DMS53 treated with DMSO at 0.1 percent for 48 hours (cell line): Measurements from ENCODE around the gene INHBB.
"Not testable (repeated sequence)": the region's sequence is repeated elsewhere in the genome, so short reads cannot be mapped to it uniquely, and the experiment has no call there.

ENCODE experiments used
- DNase-seq: peaks from one replicate; lab custom pipeline; 2025; ENCODE audit not compliant: unreplicated experiment; lab: John Stamatoyannopoulos, UW

INHBB gene

DNA sequence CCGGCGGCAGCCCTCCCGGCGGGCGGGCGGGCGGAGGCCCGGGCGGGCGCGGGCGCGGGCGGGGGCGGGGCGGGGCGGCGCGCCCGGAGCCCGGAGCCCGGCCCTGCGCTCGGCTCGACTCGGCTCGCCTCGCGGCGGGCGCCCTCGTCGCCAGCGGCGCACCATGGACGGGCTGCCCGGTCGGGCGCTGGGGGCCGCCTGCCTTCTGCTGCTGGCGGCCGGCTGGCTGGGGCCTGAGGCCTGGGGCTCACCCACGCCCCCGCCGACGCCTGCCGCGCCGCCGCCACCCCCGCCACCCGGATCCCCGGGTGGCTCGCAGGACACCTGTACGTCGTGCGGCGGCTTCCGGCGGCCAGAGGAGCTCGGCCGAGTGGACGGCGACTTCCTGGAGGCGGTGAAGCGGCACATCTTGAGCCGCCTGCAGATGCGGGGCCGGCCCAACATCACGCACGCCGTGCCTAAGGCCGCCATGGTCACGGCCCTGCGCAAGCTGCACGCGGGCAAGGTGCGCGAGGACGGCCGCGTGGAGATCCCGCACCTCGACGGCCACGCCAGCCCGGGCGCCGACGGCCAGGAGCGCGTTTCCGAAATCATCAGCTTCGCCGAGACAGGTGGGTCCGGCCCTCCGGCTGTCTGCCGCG is at the start of gene INHBB:
Gene INHBB, plus strand, starts transcription at position 111 of the 641 bp plus-strand sequence. Its CDS starts 53 bp downstream, at position 164.
- DNase-seq: peak; percentile 32

DNA sequence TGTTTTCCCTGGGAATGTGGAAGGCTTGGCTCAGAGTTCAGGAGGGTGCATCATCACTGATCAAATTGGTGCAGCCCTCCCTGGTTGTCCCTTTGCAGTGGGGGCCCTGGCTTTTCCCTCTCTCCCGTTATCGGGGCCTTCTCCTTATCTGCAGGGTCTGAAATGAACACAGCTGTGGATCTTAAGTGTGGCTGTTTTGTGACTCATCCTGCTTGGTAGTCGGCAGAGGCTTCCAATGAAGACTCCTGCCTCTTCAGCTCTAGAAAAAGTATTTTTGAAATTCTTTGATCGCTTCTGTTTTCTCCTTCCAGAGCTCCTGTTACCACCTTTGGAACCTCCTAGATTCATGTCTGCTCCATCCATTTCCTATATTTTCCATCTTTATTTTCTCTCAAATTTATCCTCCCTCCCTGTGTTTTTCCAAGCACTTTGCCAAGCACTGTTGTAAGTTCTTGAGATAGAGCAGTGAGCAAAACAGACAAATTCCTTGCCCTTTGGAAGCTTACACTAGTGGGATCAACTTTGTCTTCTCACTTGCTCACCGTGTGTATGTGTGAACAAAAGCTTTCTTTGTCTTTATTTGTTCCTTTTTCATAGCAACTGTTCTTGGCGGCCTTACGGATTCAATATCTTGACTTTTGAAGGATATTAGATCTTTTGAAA is 47.6 kb upstream of the INHBB start:
- DNase-seq: no peak

DNA sequence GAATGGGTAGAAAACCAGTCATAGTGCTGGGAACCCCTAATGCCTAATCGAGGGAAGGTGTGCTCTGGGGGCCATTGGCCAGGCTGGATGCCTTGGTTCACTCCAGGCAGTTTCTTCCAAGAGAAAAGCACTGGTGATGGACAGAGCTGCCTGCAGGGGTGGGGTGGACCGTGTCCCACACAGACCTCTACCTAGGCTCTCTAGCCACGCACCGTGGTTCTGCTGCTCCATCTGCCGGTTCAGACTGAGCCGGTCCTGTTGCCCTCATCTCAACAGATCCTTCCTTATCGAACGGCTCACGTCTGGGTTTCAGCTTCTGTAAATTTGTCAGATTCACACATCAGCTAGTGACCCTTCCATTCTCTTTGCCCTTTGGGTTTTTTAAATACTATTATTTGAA is 46.9 kb upstream of the INHBB start:
- no peak for DNase-seq

DNA sequence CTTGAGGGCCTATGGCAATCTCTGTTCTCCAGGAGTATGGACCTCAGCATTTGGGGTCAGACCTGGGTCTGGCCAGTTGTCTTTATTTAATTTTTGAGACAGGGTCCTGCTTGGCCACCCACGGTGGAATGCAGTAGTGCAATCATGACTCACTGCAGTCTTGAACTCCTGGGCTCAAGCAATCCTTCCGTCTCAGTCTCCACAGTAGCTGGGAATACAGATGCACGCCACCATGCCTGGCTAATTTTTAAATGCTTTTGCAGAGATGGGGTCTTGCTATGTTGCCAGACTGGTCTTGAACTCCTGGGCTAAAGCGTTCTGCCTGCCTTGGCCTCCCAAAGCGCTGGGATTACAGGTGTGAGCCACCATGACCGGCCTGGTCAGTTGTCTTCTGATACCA is 46.4 kb upstream of the INHBB start:
- no peak for DNase-seq

DNA sequence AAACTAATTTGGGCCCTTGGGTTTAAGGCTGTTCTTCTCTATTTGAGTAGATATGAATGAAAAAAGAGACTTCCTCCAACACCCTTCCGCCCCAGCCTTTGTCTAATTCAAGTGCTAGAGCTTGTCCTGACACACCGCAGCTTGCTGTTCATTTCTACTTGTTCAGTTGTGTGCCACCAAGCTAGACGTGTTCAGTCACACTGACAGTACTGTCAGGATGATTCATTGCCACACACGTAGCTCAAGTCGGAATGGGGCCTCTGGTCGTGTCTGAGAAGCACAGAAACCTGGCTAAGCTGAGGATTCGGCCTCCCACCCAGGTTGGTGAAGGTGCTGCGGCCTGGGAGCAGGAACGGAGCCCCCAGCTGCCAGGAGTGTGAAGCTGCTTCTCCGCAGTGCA is 45.6 kb upstream of the INHBB start:
- DNase-seq: no peak

DNA sequence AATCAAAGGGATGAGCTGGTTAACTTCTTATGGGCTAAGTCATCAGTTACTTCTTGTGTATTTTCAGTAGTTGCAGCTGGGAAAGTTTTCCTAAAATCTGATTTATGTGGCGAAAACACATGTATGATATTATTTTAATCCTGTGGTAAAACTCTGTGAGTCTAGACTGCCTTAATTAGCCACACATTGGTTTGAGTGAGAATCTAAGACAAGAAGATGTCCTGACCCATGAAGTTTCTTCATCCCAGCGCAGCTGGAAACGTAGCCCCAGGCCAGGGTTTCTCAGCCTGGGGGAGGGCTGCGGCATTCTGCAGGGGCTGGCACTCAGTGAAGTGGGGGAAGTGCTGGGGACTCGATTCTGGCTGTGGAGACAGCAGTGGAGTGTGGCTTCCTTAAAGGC is 44.7 kb upstream of the INHBB start:
- no peak for DNase-seq

DNA sequence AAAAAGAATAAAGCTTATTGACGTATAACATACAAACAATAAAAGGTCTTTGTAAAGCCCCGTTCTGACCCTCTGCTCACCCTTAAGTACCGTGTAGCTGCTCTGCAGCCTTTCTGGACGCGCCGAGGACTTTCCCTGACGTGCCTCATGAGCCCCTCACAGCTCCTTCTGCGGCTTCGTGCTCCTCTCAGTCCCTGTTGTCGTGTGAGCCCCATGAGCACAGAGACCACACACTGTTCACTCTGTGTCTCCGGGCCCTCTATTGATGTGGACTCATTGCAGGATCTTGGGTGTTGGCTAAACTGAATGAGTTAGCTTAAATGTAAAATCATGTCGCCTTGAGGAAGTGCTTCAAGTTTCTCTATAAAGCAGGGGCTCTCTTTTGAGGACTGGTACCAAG is 43.6 kb upstream of the INHBB start:
- DNase-seq: no peak

DNA sequence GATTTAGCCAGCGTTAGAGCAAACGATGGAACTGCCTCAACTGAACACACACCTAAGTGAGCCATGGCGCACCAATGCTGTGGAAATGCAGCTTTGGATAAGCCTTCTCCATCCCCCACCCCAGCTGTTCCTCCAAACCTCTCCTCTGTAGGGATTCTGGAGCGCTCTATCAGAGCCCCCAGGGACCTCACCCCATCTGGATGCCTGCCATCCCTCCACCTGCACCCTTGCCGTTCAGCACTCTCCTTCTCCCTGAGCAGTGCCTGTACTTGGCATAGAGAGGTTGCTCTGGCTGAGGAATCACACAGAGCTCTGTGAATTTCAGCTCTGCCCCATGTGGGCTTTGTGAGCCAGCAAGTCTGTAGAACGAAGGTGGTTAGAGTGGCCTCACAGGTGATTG is 42.8 kb upstream of the INHBB start:
- no peak for DNase-seq

DNA sequence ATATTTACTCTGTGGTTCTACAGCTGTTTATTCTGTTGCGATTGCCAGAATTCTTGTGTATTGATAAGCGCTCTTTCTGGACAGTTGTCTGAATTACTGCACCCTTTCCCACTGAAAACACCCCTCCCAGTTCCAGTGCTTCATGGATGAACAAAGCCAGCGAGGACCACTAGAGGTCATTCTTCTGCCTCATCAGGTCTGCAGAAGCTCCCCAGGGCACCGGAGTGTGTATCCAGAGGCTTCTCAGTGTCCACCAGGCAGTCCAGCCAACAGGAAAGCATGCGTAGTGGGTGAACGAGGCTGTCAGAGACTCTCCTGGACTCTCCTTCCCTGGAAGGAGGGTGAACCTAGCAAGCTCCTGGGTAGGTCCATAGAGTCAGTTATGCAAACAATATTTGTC is 40.6 kb upstream of the INHBB start:
- DNase-seq: no peak

DNA sequence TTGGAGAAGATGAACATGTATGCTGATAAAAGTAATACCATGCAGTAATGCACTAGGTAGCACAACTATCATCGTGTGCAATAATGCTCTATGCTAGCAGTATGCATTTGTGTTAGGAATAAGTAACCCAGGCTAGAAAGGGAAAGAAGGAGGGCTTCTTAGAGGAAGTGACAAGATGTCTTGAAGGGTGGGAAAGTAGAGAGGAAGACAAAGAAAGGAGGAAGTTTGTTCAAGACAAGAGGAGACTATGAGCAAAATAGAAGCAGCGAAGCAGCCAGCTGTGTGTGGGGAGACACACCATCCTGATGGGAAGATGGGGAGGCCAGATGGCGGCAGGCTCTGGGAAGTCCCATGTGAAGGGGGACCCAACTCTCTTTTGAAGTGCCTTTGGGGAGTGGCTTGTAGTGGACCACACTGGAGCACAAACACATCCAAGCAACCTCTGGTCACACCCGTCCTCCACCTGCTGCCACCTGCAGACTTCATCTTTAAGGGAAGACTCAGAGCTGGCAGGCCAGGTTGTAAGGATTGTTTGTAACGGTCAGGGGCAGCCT is 39.9 kb upstream of the INHBB start:
- DNase-seq: no peak

DNA sequence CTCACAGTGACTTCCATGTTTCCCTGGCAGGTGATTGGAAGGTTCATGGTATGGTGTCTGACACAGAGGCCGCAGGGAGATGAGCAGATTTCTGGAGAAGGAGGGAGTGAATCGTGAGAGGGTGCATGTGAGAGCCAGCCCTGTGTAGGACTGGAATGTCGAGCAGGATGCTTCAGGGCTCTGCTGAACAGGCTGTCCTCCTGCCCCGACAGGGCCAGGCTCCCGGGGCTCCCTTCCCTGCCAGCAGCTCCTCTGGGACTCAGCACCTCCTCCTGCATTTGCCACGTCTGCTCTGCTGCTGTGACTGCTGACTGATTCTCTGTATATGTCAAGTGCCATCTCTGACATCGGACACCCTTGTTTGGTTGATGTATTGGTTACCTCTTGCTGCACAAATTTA is 38.5 kb upstream of the INHBB start:
- no peak for DNase-seq

DNA sequence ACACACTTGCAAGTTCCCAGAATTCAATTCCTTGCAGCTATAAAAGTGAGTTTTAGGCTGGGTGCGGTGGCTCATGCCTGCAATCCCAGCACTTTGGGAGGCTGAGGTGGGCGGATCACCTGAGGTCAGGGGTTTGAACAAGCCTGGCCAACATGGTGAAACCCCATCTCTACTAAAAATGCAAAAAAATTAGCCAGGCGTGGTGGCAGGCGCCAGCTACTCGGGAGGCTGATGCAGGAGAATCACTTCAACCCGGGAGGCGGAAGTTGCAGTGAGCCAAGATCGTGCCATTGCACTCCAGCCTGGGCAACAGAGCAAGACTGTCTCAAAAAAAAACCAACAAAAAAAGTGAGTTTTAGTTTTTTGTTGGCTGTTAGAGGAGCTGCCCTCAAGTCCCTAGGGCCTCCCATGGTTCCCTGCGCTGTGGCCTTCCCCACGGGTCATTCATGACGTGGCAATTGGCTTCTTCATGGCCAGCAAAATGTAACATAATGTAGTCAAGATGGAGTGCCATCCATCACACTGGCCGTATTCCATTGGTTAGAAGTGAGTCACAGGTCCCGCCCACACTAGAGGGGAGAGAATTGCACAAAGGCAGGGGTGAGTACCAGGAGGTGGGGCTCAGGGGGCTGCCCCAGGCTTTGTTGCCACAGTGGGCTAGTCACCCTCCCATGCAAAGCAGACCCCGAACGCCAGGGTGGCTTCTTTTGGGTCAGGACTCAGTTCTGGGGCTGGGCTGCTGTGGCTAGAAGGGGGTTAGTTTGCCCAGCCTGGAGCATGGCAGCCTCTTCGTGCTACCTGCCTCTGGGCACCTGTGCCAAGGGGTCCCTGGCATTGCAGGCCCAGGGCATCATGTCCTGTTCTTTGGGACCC is 37.7 kb upstream of the INHBB start:
- DNase-seq: no peak

DNA sequence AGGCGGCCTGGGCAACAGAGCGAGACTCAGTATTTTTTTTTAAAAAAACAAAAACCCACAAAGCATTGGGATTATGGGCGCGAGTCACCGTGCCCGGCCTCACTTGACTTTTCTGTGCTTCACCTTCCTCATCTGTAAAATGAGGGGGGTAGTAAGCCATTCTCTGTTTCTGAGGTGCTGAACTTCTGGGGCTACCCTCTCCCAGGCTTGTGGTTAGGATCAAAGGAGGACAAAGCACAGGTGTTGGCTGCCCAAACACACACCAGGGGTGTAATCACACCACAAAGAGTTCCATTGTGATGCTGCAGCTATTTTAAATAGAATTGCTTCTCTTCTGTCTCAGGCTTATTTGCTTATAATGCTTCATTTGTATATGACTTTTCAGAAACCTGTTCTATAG is 35.8 kb upstream of the INHBB start:
- no peak for DNase-seq

DNA sequence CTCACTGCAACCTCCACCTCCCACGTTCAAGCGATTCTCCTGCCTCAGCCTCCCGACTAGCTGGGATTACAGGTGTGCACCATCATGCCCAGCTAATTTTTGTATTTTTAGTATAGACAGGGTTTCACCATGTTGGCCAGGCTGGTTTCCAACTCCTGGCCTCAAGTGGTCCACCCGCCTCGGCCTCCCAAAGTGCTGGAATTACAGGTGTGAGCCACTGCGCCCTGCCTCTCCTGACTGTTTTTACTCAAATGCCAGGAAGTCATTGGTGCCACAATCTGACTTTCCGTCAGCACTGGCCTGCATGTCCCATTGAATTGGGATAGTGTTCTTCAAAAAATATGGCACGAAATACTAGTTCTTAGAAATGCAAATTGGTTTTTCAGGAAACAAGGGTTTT is 35.1 kb upstream of the INHBB start:
- not testable (repeated sequence) for DNase-seq

DNA sequence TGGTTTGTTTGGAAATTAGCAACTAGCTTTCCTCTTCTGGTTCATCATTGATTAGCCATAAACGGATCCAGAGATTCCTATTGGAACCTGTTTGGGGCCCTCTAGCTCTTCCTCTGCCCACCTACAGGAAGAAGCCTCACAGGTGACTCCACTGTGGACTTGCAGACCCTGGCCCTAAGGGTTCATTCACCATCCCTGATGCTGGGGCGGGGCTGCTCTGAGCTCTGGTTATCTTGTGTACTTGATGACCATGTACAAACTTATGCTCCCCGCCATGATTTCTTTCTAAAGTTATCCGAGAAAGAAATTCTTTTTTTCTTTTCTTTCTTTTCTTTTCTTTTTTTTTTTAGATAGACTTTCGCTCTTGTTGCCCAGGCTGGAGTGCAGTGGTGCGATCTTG is 33.9 kb upstream of the INHBB start:
- DNase-seq: no peak

DNA sequence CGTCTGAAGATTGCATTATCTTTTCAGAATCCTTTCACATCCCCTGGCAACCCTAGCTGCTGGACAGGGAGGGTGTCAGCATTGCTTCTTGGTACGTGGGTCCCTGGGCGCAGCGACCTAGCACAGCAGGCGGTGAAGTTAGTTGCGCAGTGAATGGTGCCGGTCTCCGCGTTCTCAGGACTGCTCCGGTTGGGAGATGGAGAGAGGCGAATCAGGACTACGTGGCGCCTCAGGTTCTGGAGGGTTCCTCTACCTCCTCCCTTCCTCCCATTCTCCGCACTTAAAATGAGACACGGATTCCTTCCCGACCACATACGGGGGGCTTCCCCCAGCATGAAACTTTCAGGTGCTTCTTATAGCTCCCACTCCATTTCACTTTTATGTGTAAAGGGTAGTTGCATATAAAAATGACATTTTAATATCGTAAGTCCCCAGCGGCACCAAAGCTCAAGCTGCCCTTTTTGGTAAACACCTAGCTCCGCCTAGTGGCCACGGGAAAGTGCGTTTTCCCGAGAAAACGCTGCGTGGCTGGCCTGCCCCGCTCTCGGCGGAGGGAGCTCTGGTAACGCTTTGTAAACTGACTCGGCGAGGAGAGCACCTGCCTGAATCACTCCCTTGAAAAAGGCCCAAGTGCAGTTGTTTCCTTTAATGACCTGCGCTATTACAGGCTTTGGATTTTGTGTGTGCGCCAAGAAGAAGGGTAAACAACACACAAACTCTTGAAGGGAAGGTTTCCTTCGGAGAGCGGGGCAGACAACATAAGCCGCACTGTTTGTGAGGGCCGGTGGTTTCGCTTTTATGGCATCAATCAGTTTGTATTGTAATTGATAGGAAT is 32.9 kb upstream of the INHBB start:
- peak; percentile 82 for DNase-seq

DNA sequence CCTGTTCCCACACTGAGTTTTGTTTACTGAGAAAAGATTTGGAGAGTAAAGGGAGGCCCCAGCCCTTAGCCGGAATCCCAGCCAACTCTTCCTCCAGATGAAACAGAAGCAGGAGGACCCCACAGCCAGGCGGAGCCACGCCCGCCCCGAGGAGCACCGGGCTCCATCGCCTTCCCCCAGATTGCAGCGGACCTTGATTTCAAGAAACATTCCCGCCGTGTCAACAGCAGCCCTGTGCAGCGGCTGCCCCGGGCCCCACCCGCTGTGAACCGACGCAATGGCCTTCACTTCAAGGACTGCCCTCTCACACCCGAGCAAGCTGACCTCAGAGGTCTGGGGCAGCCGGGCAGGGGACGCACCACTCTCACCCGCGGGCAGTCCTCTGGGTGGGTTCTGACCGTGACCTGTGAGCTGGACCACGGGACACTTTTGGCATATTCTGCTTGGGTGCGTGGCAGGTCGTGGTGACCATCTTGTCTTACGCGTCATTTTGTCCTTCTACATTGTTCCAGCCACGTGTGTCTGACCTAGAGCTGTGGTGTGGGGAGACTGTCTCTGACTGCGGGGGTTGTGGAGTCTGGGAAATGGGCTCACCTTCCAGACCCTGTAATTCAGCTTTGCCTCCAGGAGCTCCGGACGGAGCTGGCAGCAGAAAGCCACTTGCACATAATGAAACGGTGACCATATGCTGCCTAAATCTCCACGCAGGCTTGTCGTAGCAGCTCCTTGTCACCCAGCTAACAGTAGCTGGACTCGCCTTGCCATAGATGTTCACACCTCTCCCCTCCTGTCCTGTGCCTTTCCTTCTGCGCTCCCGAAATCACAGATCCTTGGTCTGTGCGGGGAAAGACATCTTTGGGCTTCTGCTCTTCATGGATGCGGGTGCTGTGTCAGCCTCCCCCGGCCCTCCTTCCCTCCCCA is 32.0 kb upstream of the INHBB start:
- no peak for DNase-seq

DNA sequence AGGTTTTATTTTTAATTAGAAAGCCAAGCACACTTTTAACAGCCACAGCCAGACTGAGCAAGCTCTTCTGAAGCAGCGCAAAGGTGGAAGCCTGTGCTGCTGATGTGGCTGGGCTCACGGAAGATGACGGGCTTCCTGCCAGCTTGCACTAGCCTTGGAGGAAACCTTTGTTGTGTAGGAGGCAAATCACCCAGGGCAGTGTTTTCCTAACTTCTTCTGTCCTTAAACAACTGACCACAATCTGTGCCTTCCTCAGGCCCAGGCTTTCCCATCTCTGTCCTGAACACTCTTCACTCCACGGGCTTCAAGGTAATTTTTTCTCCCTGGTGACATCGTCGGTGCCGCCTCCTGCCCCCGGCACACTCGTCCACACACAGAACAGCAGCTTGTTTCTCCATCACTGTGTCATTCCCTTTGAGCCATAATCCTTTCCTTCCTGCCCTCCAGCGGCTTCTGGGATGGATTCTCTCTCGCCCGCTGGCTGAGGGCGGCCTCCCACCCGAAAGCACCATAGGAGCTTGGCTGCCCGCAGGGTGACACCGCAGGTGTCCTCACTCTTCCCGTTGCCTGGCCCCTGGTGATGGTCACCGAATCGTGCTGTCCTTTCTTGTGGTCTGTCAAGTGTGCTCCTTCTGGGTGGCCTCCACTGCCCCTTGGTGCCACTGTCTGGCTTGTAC is 31.1 kb upstream of the INHBB start:
- no peak for DNase-seq

DNA sequence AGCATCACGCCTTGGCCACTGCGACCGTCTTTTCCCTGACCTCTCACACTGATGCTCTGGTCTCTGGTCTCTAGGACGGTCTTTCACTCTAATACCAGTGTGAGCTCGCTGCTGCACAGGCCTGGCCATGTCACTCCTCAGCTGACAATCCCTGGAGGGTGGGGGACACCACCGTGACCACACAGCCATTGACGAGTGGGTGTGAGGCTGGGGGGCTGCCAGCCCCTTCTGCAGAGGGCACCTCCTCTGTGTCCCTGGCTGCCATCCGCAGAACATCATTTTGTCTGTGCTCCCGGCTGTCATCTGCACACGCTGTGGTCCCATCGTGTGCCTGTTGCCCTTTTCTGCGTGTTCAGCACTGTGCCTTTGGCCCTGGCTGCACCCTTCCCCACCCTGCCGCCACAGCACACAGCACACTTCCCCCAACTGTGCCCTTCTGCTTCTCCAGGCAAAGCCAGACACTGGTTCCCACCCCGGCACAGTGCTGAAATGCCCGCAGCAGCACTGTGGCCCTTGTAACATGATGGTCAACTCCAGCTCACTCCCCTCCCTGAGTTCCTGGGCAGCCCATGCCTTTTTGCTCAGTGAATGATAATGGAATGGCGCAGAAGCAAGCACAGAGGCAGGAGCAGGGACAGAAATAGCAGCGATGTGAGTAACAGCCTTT is 30.4 kb upstream of the INHBB start:
- DNase-seq: no peak
